CD14-positive monocyte (primary cell): Measurements from ENCODE around the gene EFCAB12. TPM values are rescaled to one million over a fixed set of nuclear protein-coding genes. Genes with fewer than 3 reads are reported as not detected.

Experiments
- DNase-seq, 3 donors: peaks; one replicate each; pipeline ENCODE4 v3.0.0-alpha.2; 2011 to 2022
- H2AFZ ChIP-seq: 2 replicates; pipeline ENCODE4 v1.6.0; 2012; ENCODE audit warnings: mild to moderate bottlenecking, low read depth, low read length, inconsistent platforms; ENCODE audit not compliant: insufficient read depth, poor library complexity, severe bottlenecking
- H3K27ac ChIP-seq, 2 donors: 1 replicate in 1 of 2; 2 replicates in 1 of 2; pipeline ENCODE4 v1.5.1; 2012 to 2013; ENCODE audit warnings: low read length in 2 of 2, control low read depth in 1 of 2, inconsistent platforms in 1 of 2, low read depth in 1 of 2, mild to moderate bottlenecking in 1 of 2
- H3K27me3 ChIP-seq, 2 donors: one replicate each; pipeline versions ENCODE4 v1.6.0 to v1.6.1; 2011 to 2013; ENCODE audit warnings: low read length in 2 of 2; ENCODE audit not compliant: control insufficient read depth in 2 of 2, insufficient read depth in 2 of 2
- H3K36me3 ChIP-seq, 2 donors: replicated peaks in 1 of 2; 1 replicate in 1 of 2; 2 replicates in 1 of 2; pipeline versions ENCODE4 v1.5.1 to v1.6.1; 2012 to 2013; ENCODE audit warnings: low read length in 2 of 2, control low read depth in 1 of 2, inconsistent platforms in 1 of 2, mild to moderate bottlenecking in 1 of 2; ENCODE audit not compliant: insufficient read depth in 2 of 2, control insufficient read depth in 1 of 2
- H3K4me1 ChIP-seq, 2 donors: 1 replicate in 1 of 2; 2 replicates in 1 of 2; pipeline versions ENCODE4 v1.5.1 to v1.6.1; 2012 to 2013; ENCODE audit warnings: low read length in 2 of 2, control low read depth in 1 of 2, inconsistent platforms in 1 of 2, mild to moderate bottlenecking in 1 of 2, moderate library complexity in 1 of 2; ENCODE audit not compliant: insufficient read depth in 2 of 2, control insufficient read depth in 1 of 2
- H3K4me2 ChIP-seq: replicated peaks from 2 replicates; pipeline ENCODE3; 2012; ENCODE audit warnings: low read length, moderate library complexity, mild to moderate bottlenecking; ENCODE audit not compliant: poor library complexity, severe bottlenecking; ENCODE audit errors: extremely low read depth
- H3K4me3 ChIP-seq, 3 experiments: fragments of 200-600 bp in 1 of 3; sonication (generic) in 1 of 3; replicated peaks in 1 of 3; 1 replicate in 2 of 3; 2 replicates in 1 of 3; pipeline ENCODE4 v1.5.1; 2011 to 2013; ENCODE audit warnings: low read length in 3 of 3, mild to moderate bottlenecking in 3 of 3, control low read depth in 2 of 3, low read depth in 2 of 3, inconsistent platforms in 1 of 3, moderate library complexity in 1 of 3
- H3K79me2 ChIP-seq: 2 replicates; pipeline ENCODE4 v1.6.0; 2012; ENCODE audit warnings: mild to moderate bottlenecking, control low read depth, inconsistent platforms, low read length, moderate library complexity; ENCODE audit not compliant: insufficient read depth
- H3K9ac ChIP-seq: 2 replicates; pipeline ENCODE4 v1.6.0; 2017; ENCODE audit warnings: low read length, mild to moderate bottlenecking; ENCODE audit not compliant: insufficient read depth, poor library complexity, severe bottlenecking
- H3K9me3 ChIP-seq, 2 donors: replicated peaks in 1 of 2; 1 replicate in 1 of 2; 2 replicates in 1 of 2; pipeline versions ENCODE4 v1.5.1 to v1.6.1; 2012 to 2013; ENCODE audit warnings: low read length in 2 of 2, control low read depth in 1 of 2; ENCODE audit not compliant: control insufficient read depth in 1 of 2, insufficient read depth in 1 of 2
- H4K20me1 ChIP-seq: 2 replicates; pipeline ENCODE4 v1.6.0; 2012; ENCODE audit warnings: mild to moderate bottlenecking, low read length, control low read depth, moderate library complexity; ENCODE audit not compliant: insufficient read depth
- H3K27ac Mint-ChIP-seq, 7 donors: one replicate each; pipeline ENCODE4 v1.8.0; 2020; ENCODE audit warnings: mild to moderate bottlenecking in 7 of 7, mixed read lengths in 7 of 7, moderate library complexity in 6 of 7, inconsistent platforms in 2 of 7
- H3K27me3 Mint-ChIP-seq, 3 donors: one replicate each; pipeline ENCODE4 v1.8.0; 2021 to 2022; ENCODE audit warnings: low read depth in 3 of 3, mild to moderate bottlenecking in 3 of 3, mixed read lengths in 3 of 3, moderate library complexity in 3 of 3, inconsistent platforms in 1 of 3
- H3K36me3 Mint-ChIP-seq, 2 donors: one replicate each; pipeline ENCODE4 v1.8.0; 2020; ENCODE audit warnings: mixed read lengths in 2 of 2, inconsistent platforms in 1 of 2, mild to moderate bottlenecking in 1 of 2
- H3K4me1 Mint-ChIP-seq: one replicate; pipeline ENCODE4 v1.8.0; 2020; ENCODE audit warnings: mild to moderate bottlenecking, mixed read lengths
- H3K4me3 Mint-ChIP-seq, 2 donors: one replicate each; pipeline ENCODE4 v1.8.0; 2020; ENCODE audit warnings: mild to moderate bottlenecking in 2 of 2, mixed read lengths in 2 of 2, moderate library complexity in 1 of 2
- H3K9me3 Mint-ChIP-seq, 7 donors: one replicate each; pipeline ENCODE4 v1.8.0; 2020 to 2022; ENCODE audit warnings: mixed read lengths in 7 of 7, mild to moderate bottlenecking in 6 of 7, moderate library complexity in 6 of 7, inconsistent platforms in 2 of 7
- WGBS: methylation state at CpG from one replicate; pipeline ENCODE4 v1.1.5; 2013; ENCODE audit warnings: missing lambda C conversion rate; ENCODE audit not compliant: insufficient coverage; 5-methylcytosine and 5-hydroxymethylcytosine counted together
- intact Hi-C, 2 donors: fragments of 100-400 bp; cut with micrococcal nuclease; formaldehyde crosslinking; loops; one replicate each; pipeline versions ENCODE4 v1.15.0 to v1.15.1; 2023
- polyA plus RNA-seq, 3 donors: library from polyadenylated mRNA; depleted of rRNA in 1 of 3; unstranded in 2 of 3; stranded (reverse) in 1 of 3; fragments of 300-500 nt in 2 of 3; fragments of >200 nt in 1 of 3; fragmentation: Illumina TruSeq in 2 of 3; gene quantifications; 1 replicate in 2 of 3; 2 replicates in 1 of 3; pipeline ENCODE4 v1.2.3, GENCODE V29; 2012 to 2021
- TF ChIP-seq, protein P1 (sequence below): fragments of 200-600 bp; IDR thresholded peaks from one replicate; pipeline ENCODE4 v1.8.0; 2022; ENCODE audit warnings: antibody characterized with exemption, mild to moderate bottlenecking

EFCAB12 gene
- polyA plus RNA-seq, 3 donors = 0.35 TPM; not detected in 2

DNA sequence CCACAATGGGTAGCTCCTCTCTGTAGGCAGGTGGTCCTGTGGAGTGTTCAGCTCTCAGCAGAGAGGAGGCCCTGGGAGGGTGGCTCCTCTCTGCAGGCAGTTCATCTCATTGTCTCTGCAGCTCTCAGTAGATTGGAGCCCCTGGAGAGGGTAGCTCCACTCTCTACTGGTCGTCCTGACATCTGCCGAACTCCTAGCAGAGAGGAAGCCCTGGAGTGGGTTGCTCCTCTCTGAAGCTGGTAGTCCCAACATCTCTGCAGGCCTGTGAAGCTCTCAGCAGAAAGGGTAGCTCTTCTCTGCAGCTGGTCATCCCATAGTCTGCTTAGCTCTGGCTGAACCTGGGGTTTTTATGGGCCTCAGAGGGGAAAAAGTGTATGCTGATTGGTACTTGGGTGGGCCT lies 50.8 kb downstream of the EFCAB12 start:
- Mint-ChIP-seq H3K9me3 (peaks cover 21 to 39% (median 33%) of the 10 kb centered on the region in 7 donors), H3K36me3 (peaks cover 0 to 19% of the 10 kb centered on the region in 2 donors), H3K27me3 (no peaks in the 10 kb centered on the region), H3K4me3 (no peak overlapping the region), H3K27ac (no peak overlapping the region), H3K4me1 (peaks cover 7% of the 10 kb centered on the region)
- DNase-seq = no peak
- Histone ChIP-seq H3K4me2 (no peak overlapping the region), H3K9me3 (peaks cover 21 to 37% of the 10 kb centered on the region in 2 donors), H3K27ac (no peak overlapping the region), H3K36me3 (no peaks in the 10 kb centered on the region), H3K4me1 (peaks cover 5 to 6% of the 10 kb centered on the region in 2 donors), H3K9ac (no peak overlapping the region), H3K79me2 (no peaks in the 10 kb centered on the region), H3K4me3 (no peak overlapping the region), H2AFZ (no peak overlapping the region), H3K27me3 (no peaks in the 10 kb centered on the region), H4K20me1 (no peaks in the 10 kb centered on the region)
- TF ChIP-seq, protein P1, sequence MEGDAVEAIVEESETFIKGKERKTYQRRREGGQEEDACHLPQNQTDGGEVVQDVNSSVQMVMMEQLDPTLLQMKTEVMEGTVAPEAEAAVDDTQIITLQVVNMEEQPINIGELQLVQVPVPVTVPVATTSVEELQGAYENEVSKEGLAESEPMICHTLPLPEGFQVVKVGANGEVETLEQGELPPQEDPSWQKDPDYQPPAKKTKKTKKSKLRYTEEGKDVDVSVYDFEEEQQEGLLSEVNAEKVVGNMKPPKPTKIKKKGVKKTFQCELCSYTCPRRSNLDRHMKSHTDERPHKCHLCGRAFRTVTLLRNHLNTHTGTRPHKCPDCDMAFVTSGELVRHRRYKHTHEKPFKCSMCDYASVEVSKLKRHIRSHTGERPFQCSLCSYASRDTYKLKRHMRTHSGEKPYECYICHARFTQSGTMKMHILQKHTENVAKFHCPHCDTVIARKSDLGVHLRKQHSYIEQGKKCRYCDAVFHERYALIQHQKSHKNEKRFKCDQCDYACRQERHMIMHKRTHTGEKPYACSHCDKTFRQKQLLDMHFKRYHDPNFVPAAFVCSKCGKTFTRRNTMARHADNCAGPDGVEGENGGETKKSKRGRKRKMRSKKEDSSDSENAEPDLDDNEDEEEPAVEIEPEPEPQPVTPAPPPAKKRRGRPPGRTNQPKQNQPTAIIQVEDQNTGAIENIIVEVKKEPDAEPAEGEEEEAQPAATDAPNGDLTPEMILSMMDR = no peak
- WGBS = no CpG with 5 or more reads among the region's 2 CpGs
- intact Hi-C loops = no loop called here

DNA sequence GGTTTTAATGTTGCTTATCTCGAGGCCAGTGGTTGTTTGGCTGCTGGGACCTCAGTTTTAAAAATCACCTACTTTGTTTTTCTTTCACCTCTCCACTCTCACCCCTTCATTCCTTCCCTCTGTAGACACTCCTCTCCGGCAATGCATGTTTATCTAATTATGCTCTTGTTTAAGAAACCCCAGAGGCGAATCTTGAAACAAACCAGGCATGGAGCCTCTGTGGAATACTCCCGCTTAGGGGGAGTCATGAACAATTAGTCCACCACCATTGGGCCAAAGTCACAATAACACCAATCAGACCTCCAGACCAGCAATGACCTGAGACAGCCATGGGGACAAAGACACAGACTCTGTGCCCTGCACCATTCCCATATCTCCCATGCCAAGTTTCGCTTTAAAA lies 53.3 kb downstream of the EFCAB12 start:
- Histone ChIP-seq H3K27ac (no peak overlapping the region), H3K4me3 (no peak overlapping the region), H4K20me1 (no peaks in the 10 kb centered on the region), H2AFZ (no peak overlapping the region), H3K9me3 (peaks cover 15 to 27% of the 10 kb centered on the region in 2 donors), H3K79me2 (no peaks in the 10 kb centered on the region), H3K4me2 (no peak overlapping the region), H3K36me3 (no peaks in the 10 kb centered on the region), H3K4me1 (no peaks in the 10 kb centered on the region), H3K9ac (no peak overlapping the region), H3K27me3 (no peaks in the 10 kb centered on the region)
- Mint-ChIP-seq H3K36me3 (peaks cover 0 to 5% of the 10 kb centered on the region in 2 donors), H3K27me3 (no peaks in the 10 kb centered on the region), H3K4me1 (no peaks in the 10 kb centered on the region), H3K4me3 (no peak overlapping the region), H3K27ac (no peak overlapping the region), H3K9me3 (peaks cover 13 to 29% (median 24%) of the 10 kb centered on the region in 7 donors)
- no peak for DNase-seq
- TF ChIP-seq, protein P1 = no peak
- 94% methylated on average over 4 of the region's 5 CpGs for WGBS
- intact Hi-C loops = no loop called here
